ENCODE results near the gene LBHD2. TPM values are rescaled to one million over a fixed set of nuclear protein-coding genes. Genes with fewer than 3 reads are reported as not detected.

The LBHD2 gene
- total RNA-seq, 2 donors from 2014 or later, result not detected

DNA sequence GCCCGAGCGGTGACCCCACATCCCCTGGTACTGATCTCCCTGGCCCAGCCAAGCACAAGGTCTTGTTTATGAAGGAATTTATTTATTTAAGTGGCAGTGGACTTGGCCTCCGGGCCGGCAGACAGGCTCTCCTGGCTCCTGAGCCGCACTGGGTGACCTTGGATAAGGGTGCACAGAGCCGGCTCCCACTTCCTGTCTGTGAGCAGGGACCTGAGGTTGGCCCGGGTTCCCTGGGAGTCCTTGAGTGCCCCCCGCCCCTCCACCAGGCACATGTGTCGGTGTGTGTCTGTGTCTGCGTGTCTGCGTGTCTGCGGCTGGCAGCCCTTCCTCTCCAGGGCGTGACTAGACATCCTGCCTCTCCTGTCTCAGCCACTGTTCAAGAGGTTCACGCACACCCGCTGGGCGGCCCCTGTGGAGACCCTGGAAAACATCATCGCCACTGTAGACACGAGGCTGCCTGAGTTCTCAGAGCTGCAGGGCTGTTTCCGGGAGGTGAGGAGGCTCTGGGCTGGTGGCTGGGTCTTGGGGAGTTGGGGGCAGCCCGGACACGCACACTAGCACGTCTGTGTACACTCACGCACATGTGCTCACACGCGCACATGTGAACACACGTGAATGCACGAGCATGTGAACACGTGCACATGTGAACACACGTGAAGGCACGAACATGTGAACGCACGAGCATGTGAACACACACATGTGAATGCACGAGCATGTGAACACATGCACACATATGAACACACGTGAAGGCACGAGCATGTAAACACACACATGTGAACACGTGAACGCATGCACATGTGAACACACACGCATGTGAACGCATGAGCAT lies 48.6 kb downstream of the LBHD2 start:
- no peak overlapping the region for H3K4me3 Mint-ChIP-seq
- no peaks in the 10 kb centered on the region for H3K4me1 Mint-ChIP-seq
- H3K36me3 Mint-ChIP-seq (ENCODE audit: low read depth), result no peaks in the 10 kb centered on the region
- peaks cover 4% of the 10 kb centered on the region for H3K27me3 Mint-ChIP-seq
- no peak for ATAC-seq (replicated peaks)
- no peaks in the 10 kb centered on the region for H3K9me3 Mint-ChIP-seq
- H3K27ac Mint-ChIP-seq, result no peak overlapping the region

DNA sequence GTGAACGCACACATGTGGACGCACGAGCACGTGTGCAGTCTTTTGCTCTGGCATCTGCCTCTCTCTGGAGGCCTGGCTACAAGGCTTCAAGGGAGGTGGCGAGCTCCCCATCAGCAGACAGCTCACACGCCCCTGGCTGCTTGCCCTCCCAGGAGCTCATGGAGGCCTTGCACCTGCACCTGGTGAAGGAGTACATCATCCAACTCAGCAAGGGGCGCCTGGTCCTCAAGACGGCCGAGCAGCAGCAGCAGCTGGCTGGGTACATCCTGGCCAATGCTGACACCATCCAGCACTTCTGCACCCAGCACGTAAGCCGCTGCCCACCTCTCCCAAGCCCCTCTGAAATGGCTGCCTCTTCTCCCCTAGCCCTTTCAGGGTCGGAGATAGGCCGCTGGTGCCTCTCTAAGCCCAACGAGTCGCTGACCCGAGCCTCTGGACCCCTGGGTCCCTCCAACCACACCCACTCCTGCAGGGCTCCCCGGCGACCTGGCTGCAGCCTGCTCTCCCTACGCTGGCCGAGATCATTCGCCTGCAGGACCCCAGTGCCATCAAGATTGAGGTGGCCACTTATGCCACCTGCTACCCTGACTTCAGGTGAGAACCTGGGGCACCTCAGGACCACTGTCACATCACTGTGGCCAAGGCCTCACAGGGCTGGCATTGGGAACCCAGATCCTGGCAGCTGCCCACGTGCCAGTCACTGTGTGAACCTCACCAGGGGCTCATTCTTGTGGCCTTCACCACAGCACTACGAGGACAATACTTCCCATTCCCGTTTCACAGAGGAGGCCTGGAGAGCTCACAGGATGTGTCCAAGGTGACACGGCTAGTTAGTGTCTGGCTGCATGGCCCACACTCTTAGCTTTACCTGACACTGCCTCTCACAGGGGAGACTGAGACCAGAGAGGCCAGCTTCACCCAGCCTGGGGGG lies 49.5 kb downstream of the LBHD2 start:
- Mint-ChIP-seq H3K36me3 (ENCODE audit: low read depth) (no peaks in the 10 kb centered on the region), H3K27me3 (peaks cover 4% of the 10 kb centered on the region), H3K27ac (no peak overlapping the region), H3K9me3 (no peaks in the 10 kb centered on the region), H3K4me1 (no peaks in the 10 kb centered on the region), H3K4me3 (no peak overlapping the region)
- no peak for ATAC-seq (replicated peaks)

GRCh38 chr14:103134405-103134804 lies 50.4 kb downstream of the LBHD2 start:
- Mint-ChIP-seq H3K27me3 (no peaks in the 10 kb centered on the region), H3K4me1 (no peaks in the 10 kb centered on the region), H3K9me3 (no peaks in the 10 kb centered on the region), H3K36me3 (ENCODE audit: low read depth) (no peaks in the 10 kb centered on the region), H3K4me3 (no peak overlapping the region), H3K27ac (no peak overlapping the region)
- no peak for ATAC-seq (replicated peaks)

DNA sequence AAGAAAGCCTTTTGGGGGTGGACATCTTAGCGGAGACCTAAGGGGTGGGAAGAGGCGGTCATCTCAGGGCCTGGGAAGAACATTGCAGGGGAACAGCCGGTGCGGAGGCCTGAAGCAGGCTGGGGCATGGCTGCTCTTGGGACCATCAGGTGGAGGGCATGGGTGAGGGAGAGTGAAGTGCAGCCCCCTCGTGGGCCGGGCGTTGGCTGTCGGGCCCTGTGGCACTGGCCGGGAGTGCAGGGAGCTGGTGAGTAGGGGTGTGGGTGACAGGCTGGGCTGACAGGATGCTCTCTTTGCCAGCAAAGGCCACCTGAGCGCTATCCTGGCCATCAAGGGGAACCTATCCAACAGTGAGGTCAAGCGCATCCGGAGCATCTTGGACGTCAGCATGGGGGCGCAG lies 50.9 kb downstream of the LBHD2 start:
- Mint-ChIP-seq H3K4me3 (no peak overlapping the region), H3K9me3 (no peaks in the 10 kb centered on the region), H3K4me1 (no peaks in the 10 kb centered on the region), H3K27me3 (peaks cover 3% of the 10 kb centered on the region), H3K36me3 (ENCODE audit: low read depth) (no peaks in the 10 kb centered on the region), H3K27ac (no peak overlapping the region)
- no peak for ATAC-seq (replicated peaks)

DNA sequence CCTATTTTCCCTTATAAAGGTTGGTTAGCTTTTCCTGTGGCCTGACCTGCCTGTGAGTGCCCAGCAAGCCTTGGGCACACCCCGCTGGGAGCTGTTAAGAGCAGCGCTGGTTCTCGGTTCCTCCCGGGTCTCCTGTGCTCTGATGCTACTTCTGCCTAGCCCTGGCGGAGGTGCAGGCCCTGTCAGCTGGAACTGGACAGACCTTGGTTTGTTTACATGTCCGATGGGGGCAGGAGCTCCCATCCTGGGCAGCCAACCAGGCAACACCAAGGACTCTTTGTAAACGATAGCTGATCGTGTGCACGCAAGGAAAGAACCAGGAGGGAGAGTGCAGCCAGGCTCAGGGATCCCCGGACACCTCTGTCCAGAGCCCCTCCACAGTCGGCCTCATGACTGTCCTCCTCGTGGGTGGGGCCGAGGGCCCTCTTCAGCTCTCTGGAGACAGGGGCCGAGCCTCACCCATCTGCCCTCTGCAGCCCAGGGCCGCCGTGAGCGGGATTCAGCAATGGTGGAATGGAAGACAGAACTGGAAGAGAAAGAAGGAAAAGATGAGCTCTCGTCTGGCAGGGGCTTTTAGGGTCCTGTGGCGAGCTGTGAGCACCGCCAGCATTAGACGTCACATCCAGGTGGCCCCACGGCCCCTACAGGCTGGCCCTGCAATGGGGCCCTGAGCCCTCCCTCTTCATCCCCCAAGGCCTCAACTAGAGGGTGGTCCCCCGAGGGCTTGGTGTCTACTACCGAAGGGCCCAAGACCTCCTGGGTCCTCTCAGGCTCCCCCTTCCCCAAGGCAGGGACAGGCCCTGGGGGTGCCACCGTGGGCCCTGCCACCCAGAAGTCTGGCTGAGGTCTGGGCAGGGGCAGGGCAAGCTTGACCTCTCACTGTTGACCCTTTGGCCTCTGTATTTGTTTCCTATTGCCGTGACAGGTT lies 51.6 kb downstream of the LBHD2 start:
- no peaks in the 10 kb centered on the region for H3K36me3 Mint-ChIP-seq (ENCODE audit: low read depth)
- H3K27ac Mint-ChIP-seq, result no peak overlapping the region
- no peaks in the 10 kb centered on the region for H3K9me3 Mint-ChIP-seq
- H3K27me3 Mint-ChIP-seq, result peaks cover 7% of the 10 kb centered on the region
- no peak overlapping the region for H3K4me3 Mint-ChIP-seq
- no peaks in the 10 kb centered on the region for H3K4me1 Mint-ChIP-seq
- no peak for ATAC-seq (replicated peaks)

- no peak for ATAC-seq (replicated peaks)
- Mint-ChIP-seq H3K4me3 (no peak overlapping the region), H3K27ac (no peak overlapping the region), H3K36me3 (ENCODE audit: low read depth) (no peaks in the 10 kb centered on the region), H3K27me3 (peaks cover 15% of the 10 kb centered on the region), H3K9me3 (no peaks in the 10 kb centered on the region), H3K4me1 (no peaks in the 10 kb centered on the region)
These were observed 52.6 kb downstream of the LBHD2 start for GRCh38 chr14:103136388-103137271.

GRCh38 chr14:103137689-103138300 lies 53.8 kb downstream of the LBHD2 start:
- Mint-ChIP-seq H3K36me3 (ENCODE audit: low read depth) (no peaks in the 10 kb centered on the region), H3K27me3 (peaks cover 22% of the 10 kb centered on the region), H3K4me1 (no peaks in the 10 kb centered on the region), H3K27ac (no peak overlapping the region), H3K4me3 (no peak overlapping the region), H3K9me3 (no peaks in the 10 kb centered on the region)
- ATAC-seq (replicated peaks), result no peak

GRCh38 chr14:103138301-103139131 lies 54.5 kb downstream of the LBHD2 start:
- Mint-ChIP-seq H3K27ac (no peak overlapping the region), H3K36me3 (ENCODE audit: low read depth) (no peaks in the 10 kb centered on the region), H3K4me3 (no peak overlapping the region), H3K27me3 (peaks cover 26% of the 10 kb centered on the region), H3K9me3 (no peaks in the 10 kb centered on the region), H3K4me1 (no peaks in the 10 kb centered on the region)
- no peak for ATAC-seq (replicated peaks)

DNA sequence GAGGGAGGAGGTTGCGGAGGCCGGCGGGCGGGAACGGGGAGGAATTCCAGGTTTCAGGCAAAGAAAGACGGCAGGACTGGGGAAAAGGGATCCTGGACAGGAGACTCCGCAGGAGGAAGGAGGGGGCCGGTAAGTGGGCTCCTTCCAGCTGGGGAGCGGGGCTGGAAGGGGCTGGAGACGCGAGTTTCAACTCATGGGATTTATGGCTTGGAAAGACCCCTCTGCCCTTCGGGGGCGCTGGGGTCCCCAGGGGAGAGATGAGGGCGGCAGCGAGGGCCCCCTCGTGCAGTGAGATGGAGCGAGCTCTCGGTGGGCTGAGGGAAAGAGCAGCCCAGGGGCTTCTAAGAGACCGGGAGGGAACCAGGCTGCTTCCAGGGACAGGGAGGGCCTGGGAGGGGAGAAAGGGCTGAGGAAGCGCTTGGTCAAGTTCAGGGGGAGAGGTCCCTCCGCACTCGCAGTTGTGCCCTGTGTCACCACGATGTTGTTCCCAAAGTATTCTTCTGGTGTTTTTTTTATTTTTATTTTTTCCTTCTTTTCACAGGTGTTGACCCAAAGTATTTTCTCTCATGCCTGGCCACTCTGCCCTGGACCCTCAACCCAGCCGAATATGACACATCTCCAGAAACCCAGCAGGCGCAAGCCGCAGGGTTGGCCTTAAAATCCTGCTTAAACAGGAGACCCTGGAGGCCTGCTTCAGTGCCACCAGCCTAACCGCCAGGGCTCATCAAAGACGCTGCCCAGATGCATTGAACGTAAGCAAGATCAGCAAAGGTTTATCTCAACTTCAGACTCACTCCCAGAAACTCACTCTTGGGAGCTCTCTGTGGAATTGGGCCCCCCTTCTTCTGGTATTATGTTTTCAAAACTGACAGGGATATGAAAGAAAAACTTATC lies 55.4 kb downstream of the LBHD2 start:
- ATAC-seq (replicated peaks), result no peak
- H3K4me3 Mint-ChIP-seq, result no peak overlapping the region
- no peaks in the 10 kb centered on the region for H3K36me3 Mint-ChIP-seq (ENCODE audit: low read depth)

More for the DNA sequence above, 55.4 kb downstream of the LBHD2 start:
- Mint-ChIP-seq H3K27ac (no peak overlapping the region), H3K27me3 (peaks cover 30% of the 10 kb centered on the region), H3K9me3 (no peaks in the 10 kb centered on the region), H3K4me1 (no peaks in the 10 kb centered on the region)
